Transverse colon (tissue), 4 donors: Measurements from ENCODE around the gene SART3. TPM values are rescaled to one million over a fixed set of nuclear protein-coding genes. Genes with fewer than 3 reads are reported as not detected.

Experiments used
- DNase-seq: peaks from one replicate; pipeline ENCODE4 v3.0.0-alpha.2; 2019
- H3K27ac ChIP-seq, 4 donors: fragments of 200-600 bp; sonication (generic); 2 replicates each; pipeline ENCODE4 v1.5.1; 2016 to 2018; ENCODE audit warnings: inconsistent platforms in 4 of 4
- H3K27me3 ChIP-seq: fragments of 200-600 bp; sonication (generic); 2 replicates; pipeline ENCODE4 v1.5.1; 2017; ENCODE audit warnings: inconsistent platforms
- H3K36me3 ChIP-seq, 4 donors: fragments of 200-600 bp; sonication (generic); 2 replicates each; pipeline ENCODE4 v1.5.1; 2017 to 2019; ENCODE audit warnings: inconsistent platforms in 4 of 4
- H3K4me1 ChIP-seq, 4 donors: fragments of 200-600 bp; sonication (generic); 2 replicates each; pipeline ENCODE4 v1.5.1; 2017 to 2020; ENCODE audit warnings: inconsistent platforms in 4 of 4
- H3K4me3 ChIP-seq, 4 donors: fragments of 200-600 bp; sonication (generic); 1 replicate in 1 of 4; 2 replicates in 3 of 4; pipeline versions ENCODE4 v1.5.1 to v1.6.1; 2017 to 2019; ENCODE audit warnings: inconsistent platforms in 4 of 4
- H3K9me3 ChIP-seq, 2 donors: fragments of 200-600 bp; sonication (generic); 2 replicates each; pipeline ENCODE4 v1.5.1; 2017 to 2019; ENCODE audit warnings: inconsistent platforms in 2 of 2
- EP300 ChIP-seq: sonication (generic); formaldehyde crosslinking; IDR thresholded peaks from one replicate; pipeline ENCODE4 v1.6.1; 2017; ENCODE audit warnings: antibody characterized with exemption, low read depth
- POLR2A ChIP-seq: fragments of 450-650 bp; IDR thresholded peaks from one replicate; pipeline ENCODE4 v1.6.1; 2016; ENCODE audit warnings: antibody characterized with exemption, mild to moderate bottlenecking, moderate library complexity
- POLR2AphosphoS5 ChIP-seq, 3 donors: sonication (generic); formaldehyde crosslinking; IDR thresholded peaks; one replicate each; pipeline ENCODE4 v1.6.1; 2016; ENCODE audit warnings: antibody characterized with exemption in 3 of 3
- WGBS, 2 donors: methylation state at CpG; one replicate each; pipeline ENCODE4 v1.1.5; 2018; ENCODE audit warnings: low coverage in 1 of 2; 5-methylcytosine and 5-hydroxymethylcytosine counted together
- in situ Hi-C, 4 donors: fragments of 200-750 bp; cut with MboI; loops; one replicate each; pipeline versions ENCODE4 v1.15.0 to v1.15.1; 2017; ENCODE audit warnings: low sequenced_read_pairs in 3 of 4, low pct_ligation_motif_present in 1 of 4, low pct_unique_long_range_greater_than_20kb in 1 of 4
- intact Hi-C: fragments of 100-400 bp; cut with DNase I; formaldehyde crosslinking; loops from one replicate; pipeline ENCODE4 v1.15.1; 2023; ENCODE audit warnings: low total_unique reads
- total RNA-seq, 4 donors: library from RNA; depleted of rRNA; stranded (reverse); fragments of >200 nt; gene quantifications; one replicate each; pipeline ENCODE4 v1.1.0, GENCODE V29; 2016
- TF ChIP-seq, protein P1 (sequence below), 5 experiments: fragments of 200-600 bp in 3 of 5; fragments of 450-650 bp in 2 of 5; sonication (generic) in 3 of 5; IDR thresholded peaks; 1 replicate in 2 of 5; 2 replicates in 3 of 5; pipeline ENCODE4 v1.5.1; 2016 to 2017; ENCODE audit warnings: antibody characterized with exemption in 5 of 5, inconsistent platforms in 3 of 5, mild to moderate bottlenecking in 2 of 5, moderate library complexity in 1 of 5

Gene SART3
- total RNA-seq, 4 donors from 2014 or later = 25.3 to 177 (median 77.4) TPM

DNA sequence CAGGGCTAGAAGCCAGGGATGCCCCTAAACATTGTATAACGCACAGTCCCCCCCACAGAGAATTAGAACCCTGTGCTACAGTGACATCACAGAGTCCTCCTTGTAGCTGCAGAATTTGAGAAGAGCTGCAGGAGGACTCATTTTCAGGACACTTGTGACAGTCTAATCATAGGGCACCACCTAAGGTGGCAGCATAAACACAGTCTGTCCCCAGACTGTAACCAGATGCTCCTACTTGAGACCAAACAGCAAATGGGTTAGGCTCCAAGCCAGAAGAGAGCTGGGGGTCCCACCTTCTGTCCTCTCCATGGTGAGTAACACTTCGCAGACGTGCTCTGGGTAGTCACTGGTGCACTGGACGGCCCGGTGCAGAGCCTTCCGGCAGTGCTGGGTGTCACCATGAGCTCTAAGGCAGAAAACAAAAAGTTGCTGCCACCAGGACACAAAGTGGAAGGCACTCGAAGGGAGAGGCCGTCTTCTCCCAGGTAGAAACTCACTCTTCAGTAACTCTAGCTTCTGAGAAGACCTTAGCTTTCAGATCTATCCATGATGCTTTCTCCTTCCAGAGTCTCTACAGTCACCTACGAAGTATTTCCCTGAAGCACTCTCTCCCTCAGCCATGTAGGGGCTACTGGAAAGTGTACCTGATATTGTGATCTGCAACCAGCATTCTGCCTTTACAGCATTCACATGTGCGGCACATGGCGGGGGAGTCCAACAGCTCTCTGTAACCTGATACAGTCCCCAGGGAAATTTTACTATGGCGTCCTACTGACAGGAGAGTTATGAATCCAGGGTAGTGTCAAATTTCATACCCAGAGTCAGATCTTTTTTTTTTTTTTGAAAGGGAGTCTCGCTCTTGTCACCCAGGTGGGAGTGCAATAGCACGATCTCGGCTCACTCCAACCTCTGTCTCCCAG lies 28.8 kb downstream of the SART3 start:
- H3K4me1 ChIP-seq = no peaks in the 10 kb centered on the region
- in situ Hi-C loops (no loop called here), intact Hi-C loops (no loop called here)
- no peaks in the 10 kb centered on the region for H3K27me3 ChIP-seq
- no peak overlapping the region for H3K27ac ChIP-seq
- 93 to 97% methylated on average over 3 to 15 of the region's 15 CpGs for WGBS, 2 donors
- H3K9me3 ChIP-seq = no peaks in the 10 kb centered on the region
- no peak for DNase-seq
- peaks cover 0 to 91% (median 38%) of the 10 kb centered on the region in 4 donors for H3K36me3 ChIP-seq
- TF ChIP-seq, protein P1, sequence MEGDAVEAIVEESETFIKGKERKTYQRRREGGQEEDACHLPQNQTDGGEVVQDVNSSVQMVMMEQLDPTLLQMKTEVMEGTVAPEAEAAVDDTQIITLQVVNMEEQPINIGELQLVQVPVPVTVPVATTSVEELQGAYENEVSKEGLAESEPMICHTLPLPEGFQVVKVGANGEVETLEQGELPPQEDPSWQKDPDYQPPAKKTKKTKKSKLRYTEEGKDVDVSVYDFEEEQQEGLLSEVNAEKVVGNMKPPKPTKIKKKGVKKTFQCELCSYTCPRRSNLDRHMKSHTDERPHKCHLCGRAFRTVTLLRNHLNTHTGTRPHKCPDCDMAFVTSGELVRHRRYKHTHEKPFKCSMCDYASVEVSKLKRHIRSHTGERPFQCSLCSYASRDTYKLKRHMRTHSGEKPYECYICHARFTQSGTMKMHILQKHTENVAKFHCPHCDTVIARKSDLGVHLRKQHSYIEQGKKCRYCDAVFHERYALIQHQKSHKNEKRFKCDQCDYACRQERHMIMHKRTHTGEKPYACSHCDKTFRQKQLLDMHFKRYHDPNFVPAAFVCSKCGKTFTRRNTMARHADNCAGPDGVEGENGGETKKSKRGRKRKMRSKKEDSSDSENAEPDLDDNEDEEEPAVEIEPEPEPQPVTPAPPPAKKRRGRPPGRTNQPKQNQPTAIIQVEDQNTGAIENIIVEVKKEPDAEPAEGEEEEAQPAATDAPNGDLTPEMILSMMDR (IDR thresholded peaks at IDR 0.05) = no peak
- no peak for TF ChIP-seq POLR2AphosphoS5 (IDR thresholded peaks at IDR 0.05)
- no peak for TF ChIP-seq EP300
- no peak for TF ChIP-seq POLR2A
- H3K4me3 ChIP-seq = no peak overlapping the region

DNA sequence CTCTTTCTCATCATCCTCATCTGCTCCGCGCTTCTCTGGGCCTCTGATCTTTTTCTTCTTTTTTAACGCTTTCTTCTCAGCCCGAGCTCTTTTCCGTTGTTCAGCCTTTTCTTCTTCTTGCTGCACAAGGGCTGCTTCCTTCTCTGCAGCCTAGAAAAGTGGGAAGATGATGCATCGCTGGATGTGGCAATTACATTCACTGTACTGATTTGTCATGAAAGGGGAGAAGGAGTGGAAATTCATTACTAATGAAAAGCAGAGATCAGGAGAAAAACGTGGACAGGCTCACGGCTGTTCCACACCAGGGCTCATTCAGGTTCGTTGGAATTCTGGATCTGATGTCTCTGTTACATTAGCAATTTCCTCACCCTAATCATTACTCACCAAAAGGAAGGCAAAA lies 30.8 kb downstream of the SART3 start:
- Histone ChIP-seq H3K4me3 (no peak overlapping the region), H3K9me3 (no peaks in the 10 kb centered on the region), H3K36me3 (peaks cover 0 to 82% (median 38%) of the 10 kb centered on the region in 4 donors), H3K27ac (no peak overlapping the region), H3K4me1 (no peaks in the 10 kb centered on the region), H3K27me3 (no peaks in the 10 kb centered on the region)
- intact Hi-C loops = no loop called here
- DNase-seq = no peak
- WGBS, 2 donors = 96 to 100% methylated on average over 2 to 9 of the region's 9 CpGs
- TF ChIP-seq EP300 (no peak), POLR2A (no peak), POLR2AphosphoS5 (IDR thresholded peaks at IDR 0.05) (no peak)
- TF ChIP-seq, protein P1 (IDR thresholded peaks at IDR 0.05) = no peak
- in situ Hi-C loops = no loop called here

DNA sequence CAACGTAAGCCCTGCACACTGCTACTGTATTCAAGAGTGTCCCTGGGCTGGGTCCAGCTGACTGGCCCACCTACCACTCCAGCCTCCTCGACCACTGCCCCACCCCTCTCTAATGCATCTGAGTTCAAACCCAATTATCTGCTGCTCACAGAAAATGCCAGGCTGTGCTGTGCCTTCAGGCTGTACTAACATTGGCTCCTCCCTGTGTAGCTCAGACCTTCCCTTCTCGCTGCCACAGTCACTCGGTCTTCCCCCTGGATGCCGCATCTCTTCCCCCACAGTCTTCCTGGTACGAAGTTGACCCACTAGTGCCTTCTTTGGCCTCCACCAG lies 33.8 kb downstream of the SART3 start:
- no peak for TF ChIP-seq POLR2A
- TF ChIP-seq, protein P1 (IDR thresholded peaks at IDR 0.05) = no peak
- TF ChIP-seq EP300 = no peak
- Histone ChIP-seq H3K9me3 (no peaks in the 10 kb centered on the region), H3K4me3 (no peak overlapping the region), H3K4me1 (no peaks in the 10 kb centered on the region), H3K36me3 (peaks cover 0 to 82% (median 40%) of the 10 kb centered on the region in 4 donors), H3K27ac (no peak overlapping the region), H3K27me3 (no peaks in the 10 kb centered on the region)
- in situ Hi-C loops (no loop called here), intact Hi-C loops (no loop called here)
- DNase-seq = no peak
- 91% methylated on average over 6 of the region's 6 CpGs; no CpG with 5 or more reads in 1 of the 2 donors for WGBS, 2 donors

DNA sequence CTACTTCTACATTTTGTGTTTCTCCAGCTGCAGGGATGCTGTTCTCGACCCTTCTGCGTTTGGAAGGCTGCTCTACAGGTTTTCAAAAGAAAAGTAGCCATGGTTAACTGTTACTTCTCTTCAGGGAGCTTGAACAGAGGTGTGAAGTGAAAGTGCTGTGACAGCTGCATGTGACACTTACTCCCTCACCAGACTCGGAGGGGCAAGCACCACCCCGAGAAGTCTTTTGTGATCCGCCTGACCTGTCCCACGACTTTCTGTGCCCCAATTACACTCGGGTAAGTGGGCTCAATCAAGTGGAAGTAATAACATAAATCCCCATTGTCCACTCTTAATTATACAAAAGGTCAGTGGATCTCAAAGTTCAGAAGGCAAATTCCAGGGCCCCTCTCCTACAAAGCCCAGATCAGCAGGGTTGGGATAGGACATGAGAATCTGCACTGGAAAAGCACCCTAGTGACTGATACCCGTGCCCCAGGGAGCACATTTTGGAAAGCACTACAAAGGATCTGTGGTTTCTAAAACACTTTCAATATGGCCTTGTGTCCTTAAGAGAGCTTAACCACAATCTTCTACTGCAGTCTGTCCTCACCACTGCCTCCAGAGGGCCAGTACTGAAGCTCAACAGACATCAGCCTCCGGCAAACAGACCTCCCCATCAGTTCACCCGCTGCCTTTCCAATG lies 34.3 kb downstream of the SART3 start:
- TF ChIP-seq EP300 (no peak), POLR2A (no peak), POLR2AphosphoS5 (IDR thresholded peaks at IDR 0.05) (no peak)
- TF ChIP-seq, protein P1 (IDR thresholded peaks at IDR 0.05) = no peak
- no peaks in the 10 kb centered on the region for H3K4me1 ChIP-seq
- 84% methylated on average over 10 of the region's 10 CpGs; no CpG with 5 or more reads in 1 of the 2 donors for whole genome bisulfite sequencing, 2 donors
- H3K36me3 ChIP-seq = peaks cover 0 to 82% (median 38%) of the 10 kb centered on the region in 4 donors
- intact Hi-C loops = no loop called here
- H3K9me3 ChIP-seq = no peaks in the 10 kb centered on the region
- DNase-seq = no peak
- in situ Hi-C loops = no loop called here
- no peaks in the 10 kb centered on the region for H3K27me3 ChIP-seq
- H3K27ac ChIP-seq = no peak overlapping the region
- no peak overlapping the region for H3K4me3 ChIP-seq
